ENCODE data around the gene FAM20C.

DNA sequence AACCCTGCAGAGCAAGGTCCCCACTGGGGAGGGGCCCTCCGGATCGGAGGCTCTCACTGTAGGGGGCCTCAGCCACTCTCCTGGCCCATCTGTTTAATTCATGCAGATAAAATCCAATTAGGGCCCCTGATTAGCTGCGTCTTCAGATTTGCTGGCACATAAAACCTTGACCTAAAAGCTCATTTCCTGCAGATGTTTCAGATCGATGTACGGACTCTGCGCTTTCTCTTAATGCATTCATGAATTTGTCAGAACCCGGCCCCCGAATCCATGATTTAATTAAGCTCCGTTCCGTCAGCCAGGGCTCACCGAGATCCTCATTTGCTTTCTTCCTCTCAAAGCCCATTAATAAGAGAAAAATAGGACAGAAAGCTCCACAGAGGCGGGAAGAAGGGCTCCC, 57.6 kb downstream of the FAM20C start:
- TF ChIP-seq, protein P1, sequence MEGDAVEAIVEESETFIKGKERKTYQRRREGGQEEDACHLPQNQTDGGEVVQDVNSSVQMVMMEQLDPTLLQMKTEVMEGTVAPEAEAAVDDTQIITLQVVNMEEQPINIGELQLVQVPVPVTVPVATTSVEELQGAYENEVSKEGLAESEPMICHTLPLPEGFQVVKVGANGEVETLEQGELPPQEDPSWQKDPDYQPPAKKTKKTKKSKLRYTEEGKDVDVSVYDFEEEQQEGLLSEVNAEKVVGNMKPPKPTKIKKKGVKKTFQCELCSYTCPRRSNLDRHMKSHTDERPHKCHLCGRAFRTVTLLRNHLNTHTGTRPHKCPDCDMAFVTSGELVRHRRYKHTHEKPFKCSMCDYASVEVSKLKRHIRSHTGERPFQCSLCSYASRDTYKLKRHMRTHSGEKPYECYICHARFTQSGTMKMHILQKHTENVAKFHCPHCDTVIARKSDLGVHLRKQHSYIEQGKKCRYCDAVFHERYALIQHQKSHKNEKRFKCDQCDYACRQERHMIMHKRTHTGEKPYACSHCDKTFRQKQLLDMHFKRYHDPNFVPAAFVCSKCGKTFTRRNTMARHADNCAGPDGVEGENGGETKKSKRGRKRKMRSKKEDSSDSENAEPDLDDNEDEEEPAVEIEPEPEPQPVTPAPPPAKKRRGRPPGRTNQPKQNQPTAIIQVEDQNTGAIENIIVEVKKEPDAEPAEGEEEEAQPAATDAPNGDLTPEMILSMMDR (conservative IDR thresholded peaks at IDR 0.05; ENCODE audit: low read depth, low read length) = no peak
- TF ChIP-seq EZH2 (IDR thresholded peaks at IDR 0.05; ENCODE audit: borderline replicate concordance, low read depth, low read length, poor library complexity, severe bottlenecking) = no peak

Measured in A673 (cell line).